GM21737 (cell line): Measurements from ENCODE around the gene DGLUCY.
"Not testable (repeated sequence)": the region's sequence is repeated elsewhere in the genome, so short reads cannot be mapped to it uniquely, and the experiment has no call there.

Experiments used
- ATAC-seq: cut with Tn5 transposase; IDR thresholded peaks from one replicate; pipeline ENCODE4 v1.9.1; 2021; ENCODE audit warnings: mild to moderate bottlenecking, moderate library complexity; ENCODE audit not compliant: unreplicated experiment

Gene DGLUCY

DNA sequence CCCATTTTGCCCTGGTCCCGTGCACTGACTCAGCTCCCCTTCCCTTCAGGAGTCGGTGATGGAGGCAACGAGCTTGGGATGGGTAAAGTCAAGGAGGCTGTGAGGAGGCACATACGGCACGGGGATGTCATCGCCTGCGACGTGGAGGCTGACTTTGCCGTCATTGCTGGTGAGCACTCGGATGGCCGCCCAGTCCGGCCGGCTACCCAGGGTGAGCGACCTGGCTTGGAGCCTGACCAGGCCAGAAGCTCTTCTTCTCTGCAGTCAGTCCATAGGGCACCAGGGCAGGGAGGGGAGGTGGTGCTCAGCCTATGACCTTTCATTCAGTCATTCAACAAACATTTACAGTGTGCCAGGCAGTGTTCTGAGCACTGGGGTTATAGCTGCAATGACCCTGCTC, 90.8 kb downstream of the DGLUCY start:
- ATAC-seq: no peak

DNA sequence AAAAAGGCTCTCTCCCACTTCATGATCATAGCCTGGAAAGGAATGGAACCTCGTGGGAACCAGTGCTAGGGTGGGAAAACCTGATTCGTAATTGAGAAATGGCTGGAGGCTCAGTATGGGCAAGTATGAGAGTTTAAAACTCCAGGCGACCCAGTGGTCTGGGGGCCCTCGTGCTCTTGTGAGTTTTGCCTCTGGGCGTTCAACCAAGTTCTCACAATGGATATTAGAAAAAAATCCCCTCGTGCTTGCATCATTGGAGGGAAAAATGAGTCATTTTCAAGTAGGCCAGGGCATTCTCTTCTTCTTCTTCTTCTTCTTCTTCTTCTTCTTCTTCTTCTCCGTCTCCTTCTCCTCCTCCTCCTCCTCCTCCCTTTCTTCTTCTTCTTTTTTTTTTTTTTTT, 91.6 kb downstream of the DGLUCY start:
- no peak for ATAC-seq

DNA sequence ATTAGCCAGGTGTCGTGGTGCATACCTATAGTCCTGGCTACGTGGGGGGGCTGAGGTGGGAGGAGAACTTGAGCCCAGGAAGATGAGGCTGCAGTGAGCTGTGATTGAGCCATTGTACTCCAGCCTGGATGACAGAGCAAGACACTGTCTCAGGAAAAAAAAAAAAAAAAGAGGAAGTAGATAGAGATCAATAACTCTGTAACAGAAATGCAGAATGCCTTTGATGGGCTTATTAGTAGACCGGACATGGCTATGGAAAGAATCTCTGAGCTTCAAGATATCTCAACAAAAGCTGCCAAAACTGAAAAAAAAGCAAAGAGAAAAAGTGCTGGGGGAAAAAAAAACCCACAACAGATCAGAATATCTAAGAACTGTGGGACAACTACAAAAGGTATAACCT, 93.1 kb downstream of the DGLUCY start:
- ATAC-seq: no peak

DNA sequence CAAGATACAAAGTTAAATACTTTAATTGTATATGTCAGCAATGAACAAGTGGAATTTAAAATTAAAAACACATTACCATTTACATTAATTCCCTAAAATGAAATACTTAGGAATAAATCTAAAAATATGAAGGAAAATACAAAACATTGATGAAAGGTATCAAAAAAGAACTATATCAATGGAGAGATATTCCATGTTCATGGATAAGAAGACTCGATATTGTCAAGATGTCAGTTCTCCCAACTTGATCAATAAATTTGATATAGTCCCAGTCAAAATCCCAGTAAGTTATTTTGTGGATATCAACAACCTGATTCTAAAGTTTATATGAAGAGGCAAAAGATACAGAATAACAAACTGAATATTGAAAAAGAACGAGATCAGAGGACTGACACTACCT, 97.1 kb downstream of the DGLUCY start:
- no peak for ATAC-seq

DNA sequence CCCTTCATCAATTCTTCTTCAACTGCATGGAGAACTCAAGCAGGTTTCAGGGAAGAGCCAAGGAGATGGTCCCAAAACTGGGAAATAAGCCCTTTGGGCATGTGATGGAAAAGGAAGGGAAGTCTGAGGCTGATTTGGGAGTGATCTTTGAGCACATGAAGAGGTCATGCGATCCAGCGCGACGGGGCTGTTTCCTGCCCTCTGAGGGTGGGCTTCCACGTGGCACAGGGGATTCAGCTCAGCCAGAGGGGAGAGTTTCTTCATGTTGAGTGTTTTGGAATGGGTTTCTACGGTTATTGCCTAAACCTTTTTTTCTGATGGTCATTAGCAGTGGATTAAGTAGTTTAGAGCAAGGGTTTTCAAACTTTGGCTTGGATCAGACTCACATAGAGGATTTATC, 100.4 kb downstream of the DGLUCY start:
- no peak for ATAC-seq

DNA sequence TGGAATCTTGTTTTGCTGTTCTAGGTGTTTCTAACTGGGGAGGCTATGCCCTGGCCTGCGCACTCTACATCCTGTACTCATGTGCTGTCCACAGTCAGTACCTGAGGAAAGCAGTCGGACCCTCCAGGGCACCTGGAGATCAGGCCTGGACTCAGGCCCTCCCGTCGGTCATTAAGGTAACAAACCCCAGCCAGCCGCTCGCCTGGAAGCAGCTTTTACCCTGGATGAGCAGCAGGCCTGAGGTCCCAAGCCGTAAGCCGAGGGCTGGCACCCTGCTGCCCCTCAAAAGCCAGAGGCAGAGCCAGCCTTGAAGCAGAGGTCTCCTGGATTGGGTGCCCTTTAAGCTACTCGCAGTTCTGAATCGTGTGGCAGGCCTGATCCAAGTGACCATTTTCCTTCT, 101.5 kb downstream of the DGLUCY start:
- ATAC-seq: no peak

DNA sequence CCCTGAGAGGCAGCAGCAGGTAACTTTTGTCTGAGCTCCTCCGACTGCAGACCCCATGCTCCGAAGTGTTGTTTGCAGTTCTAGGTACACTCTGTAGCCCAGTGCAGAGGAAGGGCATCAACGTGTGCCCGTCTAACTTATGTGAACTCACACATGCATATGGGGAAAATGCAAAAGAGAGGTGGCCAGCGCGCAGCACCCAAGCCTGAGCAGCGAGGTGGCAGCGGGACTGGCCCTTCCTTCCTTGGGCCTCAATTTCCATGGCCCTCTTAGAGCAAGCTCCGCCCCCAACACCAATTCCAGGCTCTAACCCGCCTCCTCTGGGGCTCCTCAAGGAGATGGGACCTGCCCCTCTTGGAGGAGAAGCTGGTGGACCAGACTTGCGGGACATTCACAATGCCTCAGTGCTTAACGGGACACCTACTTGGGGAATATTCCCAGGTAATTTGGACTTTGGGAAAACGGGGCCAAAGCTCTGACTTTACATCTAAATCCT, 102.9 kb downstream of the DGLUCY start:
- ATAC-seq: no peak

DNA sequence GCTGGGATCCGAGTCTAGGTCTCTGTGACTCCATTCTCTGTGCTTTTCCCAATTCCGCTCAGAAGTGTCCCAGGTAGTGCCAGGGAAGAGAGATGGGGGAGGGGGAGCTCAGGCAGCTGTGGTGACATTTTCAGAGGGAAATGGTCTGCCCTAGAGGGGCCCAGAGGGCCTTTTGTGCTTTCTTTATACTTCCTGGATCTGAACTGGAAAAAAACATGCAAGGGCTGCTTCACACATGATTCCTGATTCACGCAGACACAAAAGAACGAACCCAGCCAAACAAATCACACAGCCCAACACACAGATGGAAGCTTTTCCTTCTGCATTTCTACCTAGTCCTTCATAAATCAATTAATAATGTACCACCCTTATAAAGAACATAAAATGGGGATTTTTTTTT, 104.1 kb downstream of the DGLUCY start:
- no peak for ATAC-seq

DNA sequence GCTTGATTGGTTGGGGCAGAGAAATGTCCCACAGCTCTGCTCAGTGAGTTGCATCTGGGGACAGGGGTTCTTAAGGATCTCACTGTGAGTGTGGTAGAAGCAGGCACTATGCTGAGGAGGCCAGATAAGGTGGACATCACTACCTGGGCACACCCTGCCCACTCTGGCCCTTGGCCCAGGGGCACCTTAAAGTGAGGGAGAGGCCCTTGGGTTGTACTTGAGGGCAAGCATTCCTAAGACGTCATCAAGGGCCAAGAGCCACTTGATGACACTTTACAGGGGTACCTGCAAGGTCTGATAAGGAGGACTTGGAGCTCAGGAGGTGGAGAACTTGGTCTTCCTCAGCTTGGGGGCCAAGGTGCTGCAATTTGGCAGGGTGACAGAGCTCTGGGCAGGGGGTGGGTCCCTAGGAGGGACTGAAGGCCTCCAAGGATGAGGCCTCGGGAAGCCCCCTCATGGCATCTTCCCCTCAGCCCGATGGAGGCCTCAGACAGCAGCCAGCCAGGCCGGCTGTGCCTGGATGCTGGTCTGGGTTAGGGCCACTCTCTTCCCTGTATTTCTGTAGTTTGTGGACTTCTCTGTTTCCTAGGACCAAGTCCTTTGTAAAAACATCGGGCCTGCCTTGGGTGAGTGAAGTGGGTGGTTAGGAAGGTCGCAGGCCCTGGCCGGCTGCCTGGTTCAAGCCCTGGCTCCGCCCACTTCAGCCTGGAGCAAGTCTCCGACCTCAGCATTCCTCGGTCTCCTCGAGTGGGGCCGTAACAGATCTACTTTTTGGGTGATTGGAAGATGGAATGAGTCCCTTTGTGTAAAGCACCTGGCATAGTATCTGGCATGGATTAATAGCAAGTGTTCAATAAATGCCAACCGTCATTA, 105.9 kb downstream of the DGLUCY start:
- ATAC-seq: no peak

DNA sequence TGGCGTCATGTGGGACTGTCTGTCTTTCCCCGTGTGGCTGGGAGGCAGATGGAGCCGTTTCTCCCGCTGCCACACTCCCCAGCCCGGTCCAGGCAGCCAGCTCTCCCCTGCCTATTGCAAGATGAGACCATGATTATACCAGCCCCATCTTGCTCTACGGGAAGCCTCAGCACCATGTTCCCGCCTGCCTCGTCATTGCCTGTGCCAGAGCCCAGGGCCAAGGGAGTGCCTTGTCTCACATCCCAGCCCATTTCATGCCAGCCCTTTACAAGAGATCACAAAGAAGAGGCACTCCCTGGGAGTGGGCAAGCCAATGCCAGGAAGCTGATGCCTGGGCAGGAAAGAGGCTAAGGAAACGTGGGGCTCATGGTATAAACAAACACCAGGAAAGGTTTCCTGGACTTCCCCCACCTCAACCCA, 106.7 kb downstream of the DGLUCY start:
- ATAC-seq: no peak

DNA sequence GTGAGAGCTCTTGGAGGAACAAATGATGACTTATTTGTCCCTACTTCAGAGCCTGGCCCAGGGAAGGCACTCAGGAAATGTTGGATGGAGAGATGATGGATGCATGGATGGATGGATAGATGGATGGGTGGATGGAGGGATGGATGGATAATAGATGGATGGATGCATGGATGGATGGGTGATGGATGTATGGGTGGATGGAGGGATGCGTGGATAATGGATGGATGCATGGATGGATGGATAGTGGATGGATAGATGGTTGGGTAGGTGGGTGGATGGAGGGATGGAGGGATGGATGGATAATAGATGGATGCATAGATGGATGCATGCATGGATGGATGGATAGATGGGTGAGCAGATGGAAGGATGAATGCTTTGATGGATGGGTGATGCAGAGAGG, 107.4 kb downstream of the DGLUCY start:
- ATAC-seq: no peak

DNA sequence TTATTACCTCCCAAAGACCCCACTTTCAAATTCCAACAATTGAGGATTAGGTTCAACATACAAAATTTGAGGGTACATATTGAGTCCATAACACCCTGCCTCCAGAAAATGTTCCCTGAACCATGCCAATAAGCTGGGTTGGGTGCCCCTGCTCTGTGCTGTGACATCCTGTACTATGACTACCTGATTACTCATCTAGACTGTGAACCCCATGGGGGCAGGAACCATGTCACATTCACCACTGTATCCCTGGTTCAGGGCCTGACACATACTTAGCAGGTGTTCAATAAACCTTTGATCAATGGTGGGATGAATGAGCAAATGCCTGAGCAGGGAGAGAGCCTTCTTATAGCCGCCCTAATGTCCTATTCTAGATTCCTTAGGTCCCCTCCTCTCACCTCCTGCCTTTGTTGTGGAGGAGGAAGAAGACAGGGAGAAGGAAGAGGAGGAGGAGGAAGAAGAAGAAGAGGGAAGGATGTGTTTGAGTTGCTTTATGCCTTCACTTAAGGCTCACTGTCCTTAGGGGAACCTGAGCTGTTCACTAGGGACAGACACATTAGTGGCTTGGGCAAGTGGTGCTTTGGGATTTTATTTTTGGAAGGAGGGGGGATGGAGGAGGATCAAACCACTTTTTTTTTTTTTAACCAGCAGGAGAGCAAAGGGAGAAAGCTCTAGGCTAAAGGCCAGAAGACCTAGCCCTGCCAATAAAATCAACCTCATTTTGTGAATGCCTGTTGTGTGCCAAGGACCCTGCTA, 109.3 kb downstream of the DGLUCY start:
- no peak for ATAC-seq

DNA sequence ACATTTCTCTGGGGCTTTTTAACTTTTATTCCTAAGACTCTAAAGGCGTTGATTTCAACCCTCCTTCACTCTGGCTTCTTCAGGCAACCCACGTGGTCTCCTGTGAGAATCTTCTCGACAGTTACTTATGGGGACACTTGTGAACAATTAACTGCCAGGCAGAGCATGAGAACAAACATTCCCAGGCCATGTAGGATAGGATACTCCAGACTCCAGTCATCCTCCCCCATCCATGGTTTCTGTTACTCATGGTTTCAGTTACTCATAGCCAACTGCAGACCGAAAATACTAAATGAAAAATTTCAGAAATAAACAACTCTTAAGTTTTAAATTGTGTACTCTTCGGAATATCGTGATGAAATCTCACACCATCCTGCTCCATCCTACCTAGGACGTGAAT, 111.2 kb downstream of the DGLUCY start:
- ATAC-seq: no peak

DNA sequence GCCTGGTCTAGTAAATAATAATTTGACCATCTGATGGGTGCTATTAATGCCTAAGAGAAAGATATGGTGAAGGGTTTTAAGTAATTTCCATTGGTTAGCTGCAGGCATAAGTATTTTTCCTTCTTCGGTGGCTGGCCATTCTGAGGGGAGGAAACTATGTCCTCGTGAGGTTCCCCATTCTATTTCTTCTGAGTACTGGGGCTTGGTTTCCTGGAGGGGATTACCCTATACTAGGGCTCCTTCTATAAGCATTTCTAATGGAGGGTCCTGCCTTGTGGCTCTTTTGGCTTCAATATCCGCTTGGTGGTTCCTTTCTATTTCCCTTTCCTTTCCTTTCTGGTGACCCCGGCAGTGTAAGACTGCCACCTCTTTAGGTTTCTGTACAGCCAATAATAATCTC, 112.5 kb downstream of the DGLUCY start:
- ATAC-seq: not testable (repeated sequence)

DNA sequence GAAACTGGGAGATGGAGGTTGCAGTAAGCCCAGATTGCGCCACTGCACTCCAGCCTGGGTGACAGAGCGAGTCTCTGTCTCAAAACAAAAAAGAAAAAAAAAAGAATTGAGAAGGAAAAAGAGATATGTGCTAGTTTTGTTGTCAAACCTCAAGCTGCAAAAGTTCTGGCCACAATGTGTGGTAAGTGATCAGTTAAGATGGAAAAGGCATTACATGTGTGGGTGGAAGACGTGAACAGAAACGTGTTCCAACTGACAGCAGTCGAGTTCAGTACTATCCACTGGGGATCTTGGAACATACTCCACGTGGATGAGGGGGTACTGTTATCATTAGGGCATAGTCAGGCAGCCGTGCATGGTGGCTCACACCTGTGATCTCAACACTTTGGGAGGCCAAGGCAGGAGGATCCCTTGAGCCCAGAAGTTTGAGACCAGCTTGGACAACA, 113.3 kb downstream of the DGLUCY start:
- no peak for ATAC-seq

DNA sequence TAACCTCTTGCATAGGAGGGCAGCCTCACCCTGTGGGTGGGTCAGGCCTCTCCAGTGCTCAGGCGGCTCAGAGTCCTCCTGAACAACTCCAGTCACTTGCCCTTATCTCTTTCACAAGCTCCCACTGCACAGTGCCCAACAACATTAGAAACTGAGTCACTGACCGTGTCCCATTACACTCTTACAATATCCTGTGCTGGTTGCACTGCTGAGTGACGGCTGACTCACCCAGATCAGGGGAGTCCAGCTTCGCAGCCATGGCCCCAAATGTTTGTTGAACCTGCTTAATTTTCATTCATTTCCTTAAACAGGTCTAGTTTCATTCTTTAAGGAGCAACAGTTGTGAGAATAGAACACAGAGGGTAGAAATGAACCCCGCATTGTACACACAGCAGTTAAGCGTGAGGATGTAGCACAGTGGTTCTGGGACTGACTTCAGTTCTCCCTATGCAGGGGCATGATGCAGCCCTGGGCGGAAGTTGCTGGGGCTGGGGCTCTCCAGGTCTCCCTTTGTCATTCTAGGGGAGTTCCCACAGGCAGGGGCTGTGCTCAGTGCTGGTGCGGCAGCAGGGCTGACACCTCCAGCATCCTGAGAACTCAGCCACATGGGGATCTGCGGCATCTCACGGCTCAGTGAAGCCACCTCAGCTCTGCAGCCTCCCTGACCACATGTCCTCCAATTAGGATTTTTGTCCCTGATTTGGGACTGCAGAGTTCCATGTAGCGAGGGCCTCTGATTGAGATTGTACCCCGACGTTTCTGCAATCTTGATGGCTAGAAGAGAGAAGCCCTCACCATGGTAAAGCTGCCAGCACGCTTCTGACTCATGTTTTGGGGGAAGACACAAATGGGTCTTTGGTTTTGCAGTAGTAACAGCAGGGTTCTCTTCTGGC, 114.5 kb downstream of the DGLUCY start:
- ATAC-seq: peak; percentile 88

DNA sequence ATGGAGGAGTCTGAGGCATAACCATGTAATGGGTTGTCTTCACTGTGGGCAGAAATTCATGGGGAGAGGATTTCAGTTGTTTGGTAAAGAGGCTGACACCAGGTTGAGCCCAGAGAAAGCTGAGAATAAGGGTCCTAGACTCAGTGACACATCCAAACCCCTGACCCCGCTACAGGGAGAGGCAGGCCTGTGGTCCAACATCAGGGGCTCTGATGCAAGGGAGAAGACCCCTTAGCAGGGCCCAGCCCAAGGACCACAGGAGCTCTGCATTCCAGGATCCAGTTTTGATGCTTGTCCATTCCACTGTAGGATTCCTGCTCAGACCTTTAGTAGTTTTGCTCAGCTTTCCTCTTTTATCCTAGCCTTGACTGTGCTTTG, 115.1 kb downstream of the DGLUCY start:
- no peak for ATAC-seq

DNA sequence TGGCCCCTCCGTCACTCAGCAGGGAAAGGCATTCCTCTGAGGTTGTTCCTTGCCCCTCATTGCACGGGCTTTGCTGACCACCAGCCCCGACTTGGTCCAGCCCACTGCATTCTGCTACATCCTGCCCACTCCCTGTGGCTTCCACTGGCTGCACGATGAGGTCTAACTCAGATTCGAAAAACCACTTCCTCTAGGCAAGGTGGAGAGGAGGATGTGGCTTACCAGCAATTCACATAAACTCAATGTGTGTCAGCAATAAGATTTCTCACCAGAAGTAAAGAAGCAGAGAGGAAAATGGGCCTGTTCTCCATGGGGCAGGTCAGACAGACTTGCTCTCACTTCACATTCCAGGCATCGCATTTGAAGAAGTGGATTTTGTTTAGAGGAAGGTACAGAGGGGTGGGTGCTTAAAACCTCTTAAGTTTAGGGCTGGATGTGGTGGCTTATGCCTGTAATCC, 115.9 kb downstream of the DGLUCY start:
- peak; percentile 62 for ATAC-seq

DNA sequence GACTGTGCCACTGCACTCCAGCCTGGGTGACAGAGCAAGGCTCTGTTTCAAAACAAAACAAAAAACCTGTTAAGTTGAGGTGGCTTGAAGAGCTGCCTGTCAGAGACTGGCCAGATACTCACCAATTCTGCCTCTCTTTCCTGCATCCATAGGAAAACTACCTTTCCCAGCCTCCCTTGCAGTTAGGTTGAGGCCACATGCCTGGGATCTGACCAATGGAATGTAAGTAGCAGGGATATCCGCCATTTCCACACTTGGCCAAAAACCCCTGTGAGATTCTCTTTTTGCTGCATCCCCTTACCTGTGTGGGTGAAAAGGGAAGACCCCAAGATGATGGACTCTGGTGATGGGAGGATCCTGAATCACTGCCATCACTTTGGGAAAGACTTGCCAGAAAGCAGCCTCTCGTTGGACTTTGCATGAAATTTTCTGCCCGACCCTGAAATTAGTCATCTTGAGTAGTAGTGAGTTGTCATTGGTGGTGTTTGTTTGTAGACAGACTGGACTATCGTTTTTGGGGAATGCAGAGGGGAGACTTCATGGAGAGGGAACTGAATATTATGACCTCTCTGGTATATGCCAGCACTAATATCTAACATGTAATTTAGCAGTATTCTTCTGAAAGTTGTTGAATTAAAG, 116.6 kb downstream of the DGLUCY start:
- no peak for ATAC-seq

DNA sequence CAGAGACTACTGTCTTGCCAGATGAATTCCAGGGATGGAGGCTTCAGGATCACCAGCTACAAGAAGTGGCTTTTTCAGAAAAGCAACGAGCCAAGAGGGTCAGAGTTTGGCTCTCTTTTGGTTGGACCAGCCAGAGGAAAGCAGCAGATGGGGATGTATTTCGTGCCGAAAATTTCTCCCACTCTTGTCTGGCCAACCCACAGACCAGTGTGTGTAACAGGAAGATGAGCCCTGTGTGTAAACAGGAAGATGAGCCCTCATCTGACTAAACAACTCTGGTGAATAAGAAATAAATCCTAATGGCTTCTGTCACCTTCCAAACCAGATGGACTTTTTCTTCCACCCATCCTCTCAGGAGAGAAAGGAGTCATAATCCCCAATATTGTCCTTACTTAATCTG, 117.6 kb downstream of the DGLUCY start:
- no peak for ATAC-seq
